ENCODE results near the gene LAX1.

- TF ChIP-seq POLR2AphosphoS2 (conservative IDR thresholded peaks at IDR 0.05; ENCODE audit: low read length), result no peak
- TF ChIP-seq, protein P1, sequence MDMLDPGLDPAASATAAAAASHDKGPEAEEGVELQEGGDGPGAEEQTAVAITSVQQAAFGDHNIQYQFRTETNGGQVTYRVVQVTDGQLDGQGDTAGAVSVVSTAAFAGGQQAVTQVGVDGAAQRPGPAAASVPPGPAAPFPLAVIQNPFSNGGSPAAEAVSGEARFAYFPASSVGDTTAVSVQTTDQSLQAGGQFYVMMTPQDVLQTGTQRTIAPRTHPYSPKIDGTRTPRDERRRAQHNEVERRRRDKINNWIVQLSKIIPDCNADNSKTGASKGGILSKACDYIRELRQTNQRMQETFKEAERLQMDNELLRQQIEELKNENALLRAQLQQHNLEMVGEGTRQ (IDR thresholded peaks at IDR 0.05), result no peak
- no peak for TF ChIP-seq MAX (IDR thresholded peaks at IDR 0.05)
- TF ChIP-seq CTCF (IDR thresholded peaks at IDR 0.05), result no peak
These were observed at the start of gene LAX1 for GRCh38 chr1:203765029-203765837.
